ENCODE measurements around the gene NECTIN1. TPM values are rescaled to one million over a fixed set of nuclear protein-coding genes. Genes with fewer than 3 reads are reported as not detected.

NECTIN1 gene
- total and polyA plus RNA-seq, 2 donors (not counting 3 experiments of a cell fraction or from before 2014, with no cell fraction given): 10.8 to 23.6 TPM

DNA sequence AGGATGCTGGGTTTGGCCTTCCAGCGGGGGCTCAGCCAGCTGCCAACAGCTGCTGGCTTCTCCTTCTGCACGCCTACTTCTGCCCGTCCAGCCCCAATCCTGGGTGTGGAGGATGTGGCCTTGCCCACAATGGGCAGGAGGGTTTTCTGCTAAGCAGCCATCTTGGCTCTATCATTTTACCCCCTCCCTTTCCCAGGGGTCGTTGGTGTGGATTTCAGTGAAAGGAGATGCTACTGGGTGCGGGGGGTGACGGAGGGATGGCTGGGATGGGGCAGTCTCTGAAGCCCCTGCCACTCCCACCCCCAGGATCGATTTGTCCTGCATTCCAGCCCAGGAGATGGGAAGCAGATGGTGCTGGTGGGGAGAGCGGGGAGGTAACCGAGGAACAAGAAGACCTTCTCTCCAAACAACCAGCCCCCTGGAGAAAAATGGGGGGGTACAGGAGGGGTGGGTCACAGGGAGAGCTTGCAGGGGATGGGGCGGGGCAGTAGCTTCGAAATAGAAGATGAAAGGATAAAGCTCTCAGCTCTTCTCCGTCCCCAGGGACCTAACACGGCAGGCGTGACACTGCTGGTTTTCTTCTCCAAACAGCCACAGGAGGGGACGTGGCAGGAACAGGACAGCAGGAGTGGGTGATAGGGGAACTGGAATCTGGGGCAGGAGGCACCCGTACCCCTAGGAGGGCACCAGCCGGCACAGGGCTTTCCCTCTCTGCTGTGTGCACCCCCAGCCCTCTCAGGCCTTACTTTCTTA is 68.9 kb downstream of the NECTIN1 start:
- no peaks in the 10 kb centered on the region for H3K4me1 ChIP-seq (ENCODE audit: control insufficient read depth, extremely low read depth, insufficient read depth, low read length)
- intact Hi-C loops (cut with micrococcal nuclease): no loop called here
- BruUV-seq (replicated peaks): no TSS peak
- no peak overlapping the region for H3K27ac ChIP-seq (ENCODE audit: insufficient read depth, low read depth, low read length)
- DNase-seq (ENCODE audit: low read depth, low spot score): no peak
- no peak overlapping the region for H3K9ac ChIP-seq (replicated peaks; ENCODE audit: extremely low read depth, insufficient read depth, low read length)
- CTCF ChIA-PET: no interaction called here
- H2AFZ ChIP-seq (ENCODE audit: low read depth, low read length): no peak overlapping the region
- TF ChIP-seq GATA2 (IDR thresholded peaks at IDR 0.05; ENCODE audit: insufficient read depth, insufficient read length, low read depth, low read length): no peak
- no peak for TF ChIP-seq MAX (IDR thresholded peaks at IDR 0.05; ENCODE audit: insufficient read depth, insufficient read length)
- TF ChIP-seq EZH2 (IDR thresholded peaks at IDR 0.05; ENCODE audit: borderline replicate concordance, low read depth, low read length, severe bottlenecking): no peak
- TF ChIP-seq POLR2AphosphoS5 (IDR thresholded peaks at IDR 0.05; ENCODE audit: insufficient read depth, low read depth, low read length): no peak
- no peak for TF ChIP-seq CTCF (IDR thresholded peaks at IDR 0.05; ENCODE audit: extremely low read depth in 1 of 2, insufficient read depth in 1 of 2, low read depth in 1 of 2, low read length in 2 of 2)
- TF ChIP-seq FOS (IDR thresholded peaks at IDR 0.05; ENCODE audit: borderline replicate concordance, insufficient read depth, low read length): no peak
- no peak for TF ChIP-seq POLR2A (IDR thresholded peaks at IDR 0.05; ENCODE audit: low read depth, low read length)
- no peak for TF ChIP-seq JUN (IDR thresholded peaks at IDR 0.05; ENCODE audit: borderline replicate concordance, insufficient read depth, insufficient read length, low read depth)
- no peak for TF ChIP-seq MYC (IDR thresholded peaks at IDR 0.05; ENCODE audit: low read depth, low read length)
- H3K27me3 ChIP-seq (ENCODE audit: control insufficient read depth in 2 of 2, insufficient read depth in 2 of 2, low read length in 2 of 2): no peaks in the 10 kb centered on the region
- dilution Hi-C loops (cut with MboI; ENCODE audit: extremely low pct_ligation_motif_present, low sequenced_read_pairs): no loop called here
- no peaks in the 10 kb centered on the region for H3K9me1 ChIP-seq (replicated peaks; ENCODE audit: control insufficient read depth, extremely low read depth, insufficient read depth, low read length)
- POLR2A ChIA-PET: no interaction called here
- no peaks in the 10 kb centered on the region for H3K79me2 ChIP-seq (ENCODE audit: control insufficient read depth, insufficient read depth, low read length)
- FAIRE-seq: no peak
- H3K4me2 ChIP-seq (ENCODE audit: insufficient read depth, low read length): no peak overlapping the region
- H4K20me1 ChIP-seq (replicated peaks; ENCODE audit: control insufficient read depth, extremely low read depth, insufficient read depth, low read length): no peaks in the 10 kb centered on the region
- H3K9me3 ChIP-seq (replicated peaks; ENCODE audit: control insufficient read depth, insufficient read depth, low read length): no peaks in the 10 kb centered on the region
- no peaks in the 10 kb centered on the region for H3K36me3 ChIP-seq (ENCODE audit: control insufficient read depth in 2 of 2, extremely low read depth in 1 of 2, insufficient read depth in 2 of 2, low read length in 2 of 2)
- no peak overlapping the region for H3K4me3 ChIP-seq (replicated peaks in 1 of 3; ENCODE audit: insufficient read depth in 1 of 3, low read depth in 1 of 3, low read length in 3 of 3)

Data from endothelial cell of umbilical vein (primary cell).